DMS153 treated with DMSO at 0.1 percent for 48 hours (cell line): ENCODE results near the gene ERC2.

Source experiments
- DNase-seq: peaks from one replicate; lab custom pipeline; 2025; ENCODE audit not compliant: unreplicated experiment; lab: John Stamatoyannopoulos, UW

The ERC2 gene

GRCh38 chr3:55660642-55661041 lies 807.6 kb downstream of the ERC2 start:
- DNase-seq = no peak

- DNase-seq = no peak
Measured at GRCh38 chr3:55659701-55660100, 808.6 kb downstream of the ERC2 start.

GRCh38 chr3:55658690-55659562 lies 809.3 kb downstream of the ERC2 start:
- no peak for DNase-seq

- DNase-seq = no peak
Measured at GRCh38 chr3:55658270-55658669, 810.0 kb downstream of the ERC2 start.

GRCh38 chr3:55655544-55655943 lies 812.7 kb downstream of the ERC2 start:
- no peak for DNase-seq

- DNase-seq = no peak
Measured at GRCh38 chr3:55654123-55654760, 814.0 kb downstream of the ERC2 start.

- no peak for DNase-seq
Measured at GRCh38 chr3:55651011-55651410, 817.3 kb downstream of the ERC2 start.

GRCh38 chr3:55650011-55650410 lies 818.3 kb downstream of the ERC2 start:
- no peak for DNase-seq

- DNase-seq = no peak
Measured at GRCh38 chr3:55649554-55649953, 818.7 kb downstream of the ERC2 start.

- DNase-seq = no peak
Measured at GRCh38 chr3:55648591-55649318, 819.5 kb downstream of the ERC2 start.

GRCh38 chr3:55647670-55648069 lies 820.6 kb downstream of the ERC2 start:
- DNase-seq = no peak

GRCh38 chr3:55647063-55647462 lies 821.2 kb downstream of the ERC2 start:
- DNase-seq = no peak

- DNase-seq = no peak
Measured at GRCh38 chr3:55646121-55646520, 822.1 kb downstream of the ERC2 start.

GRCh38 chr3:55645422-55645821 lies 822.8 kb downstream of the ERC2 start:
- DNase-seq = no peak

- DNase-seq = no peak
Measured at GRCh38 chr3:55643283-55643682, 825.0 kb downstream of the ERC2 start.

- no peak for DNase-seq
Measured at GRCh38 chr3:55641964-55642363, 826.3 kb downstream of the ERC2 start.

- no peak for DNase-seq
Measured at GRCh38 chr3:55639896-55640765, 828.1 kb downstream of the ERC2 start.

- DNase-seq = no peak
Measured at GRCh38 chr3:55639143-55639542, 829.1 kb downstream of the ERC2 start.

GRCh38 chr3:55637906-55638638 lies 830.2 kb downstream of the ERC2 start:
- no peak for DNase-seq
